ENCODE measurements around the gene PDE10A. TPM values are rescaled to one million over a fixed set of nuclear protein-coding genes. Genes with fewer than 3 reads are reported as not detected.

PDE10A gene
- total and polyA plus RNA-seq, 5 donors from 2014 or later: not detected

- peaks cover 0 to 5% (median 0%) of the 10 kb centered on the region in 7 donors for H3K9me3 Mint-ChIP-seq
- H3K27ac Mint-ChIP-seq: no peak overlapping the region
- H3K36me3 Mint-ChIP-seq: no peaks in the 10 kb centered on the region
- H3K4me1 Mint-ChIP-seq: peaks cover 0 to 9% (median 2%) of the 10 kb centered on the region in 4 donors
- peaks cover 38% of the 10 kb centered on the region for H3K27me3 Mint-ChIP-seq
- no peaks in the 10 kb centered on the region for H3K36me3 ChIP-seq (ENCODE audit: control insufficient read depth, insufficient read depth, low read length)
- peak overlapping the region in 3 of 4 donors; percentile 10 to 77 (median 42) for H3K4me3 Mint-ChIP-seq
- no peak overlapping the region for H3K27ac ChIP-seq (ENCODE audit: insufficient read depth, low read length, poor library complexity, severe bottlenecking)
- H3K4me1 ChIP-seq (ENCODE audit: control insufficient read depth, insufficient read depth, low read length, poor library complexity, severe bottlenecking): no peaks in the 10 kb centered on the region
- H3K27me3 ChIP-seq (ENCODE audit: control insufficient read depth, insufficient read depth, low read length): peaks cover 10% of the 10 kb centered on the region
- ATAC-seq (ENCODE audit: low read depth in 2 of 2): no peak
- no peaks in the 10 kb centered on the region for H3K9me3 ChIP-seq (ENCODE audit: control insufficient read depth in 2 of 2, low read length in 2 of 2)
- H3K4me3 ChIP-seq (ENCODE audit: low read depth, low read length): no peak overlapping the region
- peak in 1 of 3 donors; percentile 1 for DNase-seq
Measured at GRCh38 chr6:165663736-165664558, 906 bp upstream of the PDE10A start.

GRCh38 chr6:165663377-165663735 is 315 bp upstream of the PDE10A start:
- Mint-ChIP-seq H3K27me3 (peaks cover 38% of the 10 kb centered on the region), H3K27ac (no peak overlapping the region), H3K4me3 (peak overlapping the region in 1 of 4 donors; percentile 48), H3K36me3 (no peaks in the 10 kb centered on the region), H3K4me1 (peaks cover 0 to 9% (median 2%) of the 10 kb centered on the region in 4 donors), H3K9me3 (peaks cover 0 to 5% (median 0%) of the 10 kb centered on the region in 7 donors)
- H3K4me3 ChIP-seq (ENCODE audit: low read depth, low read length): no peak overlapping the region
- no peaks in the 10 kb centered on the region for H3K4me1 ChIP-seq (ENCODE audit: control insufficient read depth, insufficient read depth, low read length, poor library complexity, severe bottlenecking)
- no peak overlapping the region for H3K27ac ChIP-seq (ENCODE audit: insufficient read depth, low read length, poor library complexity, severe bottlenecking)
- H3K36me3 ChIP-seq (ENCODE audit: control insufficient read depth, insufficient read depth, low read length): no peaks in the 10 kb centered on the region
- DNase-seq (peak in 1 of 3 donors; percentile 7), ATAC-seq (ENCODE audit: low read depth in 2 of 2) (no peak)
- peaks cover 10% of the 10 kb centered on the region for H3K27me3 ChIP-seq (ENCODE audit: control insufficient read depth, insufficient read depth, low read length)
- no peaks in the 10 kb centered on the region for H3K9me3 ChIP-seq (ENCODE audit: control insufficient read depth in 2 of 2, low read length in 2 of 2)

DNA sequence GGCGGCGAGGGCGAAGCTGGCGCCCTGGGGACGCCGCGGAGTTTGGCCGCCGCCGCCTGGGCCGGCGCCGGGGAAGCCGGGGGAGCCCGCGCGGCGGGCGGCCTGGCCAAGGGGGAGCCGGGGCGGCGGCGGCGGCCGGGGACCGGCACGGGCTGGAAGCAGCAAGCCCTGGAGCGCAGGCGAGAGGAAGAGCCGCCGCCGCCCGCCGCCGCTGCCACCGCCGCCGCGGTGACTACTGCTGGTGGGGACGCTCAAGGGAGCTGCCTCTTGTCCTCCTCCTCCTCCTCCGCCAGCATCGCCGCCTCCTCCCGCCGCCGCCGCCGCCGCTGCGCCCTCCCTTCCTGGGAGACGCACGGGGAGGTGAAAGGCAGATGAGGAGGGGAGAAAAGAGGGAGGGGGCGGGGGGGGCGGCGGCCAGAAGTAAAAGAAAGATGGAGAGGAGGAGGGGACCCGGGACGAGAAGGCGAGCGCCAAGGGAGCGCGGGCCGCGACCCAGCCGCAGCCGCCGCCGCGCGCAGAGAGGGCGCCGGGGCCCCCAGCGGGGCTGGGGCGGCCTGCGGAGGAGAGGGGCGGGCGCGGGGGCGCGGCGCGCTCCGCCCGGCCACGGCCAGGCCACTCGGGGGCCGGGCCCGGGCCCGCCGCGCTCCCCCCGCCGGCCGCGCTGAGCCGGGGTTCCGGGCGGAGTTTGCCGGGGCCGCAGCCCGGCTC is 846 bp downstream of the PDE10A start:
- peaks cover 0 to 9% (median 2%) of the 10 kb centered on the region in 4 donors for H3K4me1 Mint-ChIP-seq
- DNase-seq (no peak), ATAC-seq (ENCODE audit: low read depth in 2 of 2) (no peak)
- H3K4me1 ChIP-seq (ENCODE audit: control insufficient read depth, insufficient read depth, low read length, poor library complexity, severe bottlenecking): no peaks in the 10 kb centered on the region
- H3K27ac ChIP-seq (ENCODE audit: insufficient read depth, low read length, poor library complexity, severe bottlenecking): no peak overlapping the region
- peaks cover 0 to 5% (median 0%) of the 10 kb centered on the region in 7 donors for H3K9me3 Mint-ChIP-seq
- H3K9me3 ChIP-seq (ENCODE audit: control insufficient read depth in 2 of 2, low read length in 2 of 2): no peaks in the 10 kb centered on the region
- peaks cover 43% of the 10 kb centered on the region for H3K27me3 Mint-ChIP-seq
- no peaks in the 10 kb centered on the region for H3K36me3 Mint-ChIP-seq
- no peak overlapping the region for H3K4me3 ChIP-seq (ENCODE audit: low read depth, low read length)
- peaks cover 10% of the 10 kb centered on the region for H3K27me3 ChIP-seq (ENCODE audit: control insufficient read depth, insufficient read depth, low read length)
- no peaks in the 10 kb centered on the region for H3K36me3 ChIP-seq (ENCODE audit: control insufficient read depth, insufficient read depth, low read length)
- H3K27ac Mint-ChIP-seq: no peak overlapping the region
- no peak overlapping the region for H3K4me3 Mint-ChIP-seq

DNA sequence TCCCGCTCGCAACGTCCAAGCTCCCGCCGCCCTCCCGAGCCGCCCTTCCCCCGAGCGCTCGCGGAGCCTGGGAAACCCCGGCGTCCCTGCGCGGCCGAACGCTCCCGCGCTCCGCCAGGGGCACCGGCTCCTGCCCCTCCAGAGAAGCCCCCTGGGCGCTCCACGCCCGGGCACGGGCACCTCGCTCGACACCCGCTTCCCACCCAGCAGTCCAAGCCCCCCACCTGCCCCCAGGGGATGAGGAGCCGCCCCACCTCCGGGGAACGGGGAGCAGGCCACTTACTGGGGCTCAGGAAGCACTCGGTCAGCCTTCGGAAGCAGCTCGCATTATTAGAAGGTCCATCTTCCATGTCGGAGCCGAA is 1.4 kb downstream of the PDE10A start:
- H3K36me3 Mint-ChIP-seq: no peaks in the 10 kb centered on the region
- H3K4me3 Mint-ChIP-seq: no peak overlapping the region
- Histone ChIP-seq H3K4me3 (ENCODE audit: low read depth, low read length) (no peak overlapping the region), H3K9me3 (ENCODE audit: control insufficient read depth in 2 of 2, low read length in 2 of 2) (no peaks in the 10 kb centered on the region), H3K27me3 (ENCODE audit: control insufficient read depth, insufficient read depth, low read length) (peaks cover 10% of the 10 kb centered on the region), H3K27ac (ENCODE audit: insufficient read depth, low read length, poor library complexity, severe bottlenecking) (no peak overlapping the region), H3K36me3 (ENCODE audit: control insufficient read depth, insufficient read depth, low read length) (no peaks in the 10 kb centered on the region), H3K4me1 (ENCODE audit: control insufficient read depth, insufficient read depth, low read length, poor library complexity, severe bottlenecking) (no peaks in the 10 kb centered on the region)
- DNase-seq (no peak), ATAC-seq (ENCODE audit: low read depth in 2 of 2) (no peak)
- H3K27me3 Mint-ChIP-seq: peaks cover 41% of the 10 kb centered on the region
- H3K9me3 Mint-ChIP-seq: peaks cover 0 to 5% (median 0%) of the 10 kb centered on the region in 7 donors
- peaks cover 0 to 9% (median 2%) of the 10 kb centered on the region in 4 donors for H3K4me1 Mint-ChIP-seq
- no peak overlapping the region for H3K27ac Mint-ChIP-seq

GRCh38 chr6:165660857-165661663 is 2.0 kb downstream of the PDE10A start:
- H3K27me3 ChIP-seq (ENCODE audit: control insufficient read depth, insufficient read depth, low read length): peaks cover 10% of the 10 kb centered on the region
- H3K4me3 Mint-ChIP-seq: no peak overlapping the region
- H3K27ac Mint-ChIP-seq: no peak overlapping the region

GRCh38 chr6:165659945-165660856 is 2.8 kb downstream of the PDE10A start:
- Histone ChIP-seq H3K27me3 (ENCODE audit: control insufficient read depth, insufficient read depth, low read length) (peaks cover 5% of the 10 kb centered on the region), H3K4me3 (ENCODE audit: low read depth, low read length) (no peak overlapping the region), H3K27ac (ENCODE audit: insufficient read depth, low read length, poor library complexity, severe bottlenecking) (no peak overlapping the region), H3K36me3 (ENCODE audit: control insufficient read depth, insufficient read depth, low read length) (no peaks in the 10 kb centered on the region), H3K9me3 (ENCODE audit: control insufficient read depth in 2 of 2, low read length in 2 of 2) (no peaks in the 10 kb centered on the region), H3K4me1 (ENCODE audit: control insufficient read depth, insufficient read depth, low read length, poor library complexity, severe bottlenecking) (no peaks in the 10 kb centered on the region)
- Mint-ChIP-seq H3K4me3 (peak overlapping the region in 1 of 4 donors; percentile 35), H3K27ac (no peak overlapping the region), H3K36me3 (no peaks in the 10 kb centered on the region), H3K27me3 (peaks cover 30% of the 10 kb centered on the region), H3K9me3 (peaks cover 0 to 5% (median 0%) of the 10 kb centered on the region in 7 donors), H3K4me1 (peaks cover 0 to 9% (median 2%) of the 10 kb centered on the region in 4 donors)
- DNase-seq: no peak
- ATAC-seq (ENCODE audit: low read depth in 2 of 2): no peak

More at GRCh38 chr6:165660857-165661663, 2.0 kb downstream of the PDE10A start:
- no peak for ATAC-seq (ENCODE audit: low read depth in 2 of 2)
- no peak for DNase-seq
- H3K4me1 Mint-ChIP-seq: peaks cover 0 to 9% (median 2%) of the 10 kb centered on the region in 4 donors
- H3K27me3 Mint-ChIP-seq: peaks cover 37% of the 10 kb centered on the region
- Histone ChIP-seq H3K36me3 (ENCODE audit: control insufficient read depth, insufficient read depth, low read length) (no peaks in the 10 kb centered on the region), H3K9me3 (ENCODE audit: control insufficient read depth in 2 of 2, low read length in 2 of 2) (no peaks in the 10 kb centered on the region), H3K4me3 (ENCODE audit: low read depth, low read length) (no peak overlapping the region), H3K27ac (ENCODE audit: insufficient read depth, low read length, poor library complexity, severe bottlenecking) (no peak overlapping the region), H3K4me1 (ENCODE audit: control insufficient read depth, insufficient read depth, low read length, poor library complexity, severe bottlenecking) (no peaks in the 10 kb centered on the region)
- H3K9me3 Mint-ChIP-seq: peaks cover 0 to 5% (median 0%) of the 10 kb centered on the region in 7 donors
- H3K36me3 Mint-ChIP-seq: no peaks in the 10 kb centered on the region

All from CD4-positive, CD25-positive, alpha-beta regulatory T cell (primary cell).